Globus pallidus (tissue), 1 donor: ENCODE data around the gene PIM2.

Source experiments
- DNase-seq: peaks from one replicate; pipeline ENCODE4 v3.0.0-alpha.2; 2015; ENCODE audit warnings: low spot score

Gene PIM2

GRCh38 chrX:48918643-48919340 lies at the start of gene PIM2:
Gene PIM2 (minus strand): TSS chrX:48919024. CDS start chrX:48918834, 190 bp downstream.
- DNase-seq, result peak; percentile 71

DNA sequence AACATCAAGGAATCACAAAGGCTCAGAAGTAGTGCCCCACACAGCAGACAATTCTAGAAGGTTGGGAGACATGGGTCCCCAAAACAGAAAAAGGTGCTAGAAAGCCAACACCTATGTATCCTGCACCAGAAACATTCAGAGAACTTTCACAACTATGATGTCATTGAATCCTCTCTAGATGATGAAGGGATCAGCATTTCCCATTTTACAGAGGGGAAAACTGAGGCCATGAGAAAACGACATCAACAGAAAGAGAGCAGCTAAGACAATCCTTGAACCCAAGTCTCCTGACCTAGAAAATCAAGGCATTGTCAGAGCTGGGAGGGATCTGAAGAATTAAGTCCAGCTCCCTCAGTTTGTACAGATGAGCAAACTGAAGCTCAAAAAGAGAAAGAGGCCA lies 49.6 kb upstream of the PIM2 start:
- no peak for DNase-seq

DNA sequence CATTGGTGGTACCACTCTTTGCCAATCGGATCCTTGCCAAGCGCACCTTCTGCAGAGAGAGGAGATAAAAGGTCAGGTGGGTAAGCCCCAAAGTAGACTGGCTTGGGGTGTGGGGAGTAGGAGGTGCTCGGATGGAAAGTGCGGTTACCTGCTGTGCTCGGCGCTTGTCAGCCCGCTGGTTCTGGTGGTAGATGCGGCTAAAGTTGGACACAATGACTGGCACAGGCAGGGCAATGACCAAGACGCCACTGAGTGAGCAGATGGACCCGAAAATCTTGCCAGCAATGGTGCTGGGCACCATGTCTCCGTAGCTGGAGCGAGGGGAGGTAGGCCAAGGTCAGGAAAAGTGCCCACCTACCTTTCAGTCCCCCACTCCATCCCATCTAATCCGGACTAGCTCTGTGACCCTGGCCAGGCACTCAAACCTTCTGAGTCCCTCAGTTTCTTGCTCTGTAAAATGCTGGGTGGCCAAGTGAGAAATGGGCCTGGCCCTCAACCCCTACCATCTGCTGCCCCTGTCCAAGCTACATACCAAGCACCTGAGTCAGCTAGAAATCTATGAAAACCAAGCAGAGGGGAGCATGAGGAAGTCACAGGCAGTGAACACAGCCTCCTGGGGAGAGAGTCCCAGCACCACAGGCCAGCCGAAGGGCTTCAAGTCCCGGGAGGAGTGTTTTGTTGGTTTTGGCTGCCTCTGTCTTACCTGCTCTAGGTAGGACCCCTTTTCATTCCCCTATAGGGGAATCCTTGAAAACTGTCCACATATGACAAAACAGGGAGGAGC lies 48.2 kb upstream of the PIM2 start:
- no peak for DNase-seq

DNA sequence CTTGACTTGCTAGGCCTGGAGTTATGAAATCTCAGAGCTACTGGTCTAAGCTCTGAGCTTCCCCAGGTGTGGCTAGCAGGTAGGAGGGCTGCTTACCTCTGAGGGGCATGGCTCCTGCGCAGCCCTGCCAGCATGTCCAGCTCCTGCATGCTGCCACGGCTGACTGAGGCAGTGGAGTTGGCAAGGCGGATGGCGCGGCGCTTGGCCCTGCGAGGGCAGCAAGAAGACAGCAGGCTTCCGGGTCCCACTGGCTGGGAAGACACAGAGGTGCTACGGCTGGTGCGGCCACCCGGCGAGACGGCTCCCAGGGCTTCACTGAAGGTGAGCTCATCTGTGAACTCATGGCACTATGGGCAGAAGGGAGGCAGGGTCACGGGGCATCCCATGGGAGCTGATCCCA lies 47.1 kb upstream of the PIM2 start:
- no peak for DNase-seq

GRCh38 chrX:48961585-48962091 lies 42.8 kb upstream of the PIM2 start:
- no peak for DNase-seq

DNA sequence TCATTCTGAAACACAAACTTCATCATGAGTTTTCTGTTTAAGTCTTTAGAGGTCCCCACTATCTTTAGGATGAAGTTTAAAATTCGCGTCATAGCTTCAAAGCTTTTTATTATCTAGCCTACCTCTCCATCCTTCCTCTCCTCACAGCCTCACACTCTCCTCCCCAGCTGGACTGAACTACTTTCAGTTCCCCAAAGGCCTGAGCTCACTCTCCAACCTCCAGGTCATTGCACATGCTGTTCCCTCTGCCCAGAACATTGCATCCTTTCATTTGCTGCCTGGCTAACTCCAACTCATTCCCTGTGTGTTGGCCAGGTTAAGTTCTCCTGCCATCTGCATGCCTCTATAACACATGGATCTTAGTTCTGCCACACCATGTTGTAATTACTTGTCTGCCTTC lies 41.5 kb upstream of the PIM2 start:
- DNase-seq, result no peak

- no peak for DNase-seq
These were observed 39.8 kb upstream of the PIM2 start for GRCh38 chrX:48958635-48959094.

DNA sequence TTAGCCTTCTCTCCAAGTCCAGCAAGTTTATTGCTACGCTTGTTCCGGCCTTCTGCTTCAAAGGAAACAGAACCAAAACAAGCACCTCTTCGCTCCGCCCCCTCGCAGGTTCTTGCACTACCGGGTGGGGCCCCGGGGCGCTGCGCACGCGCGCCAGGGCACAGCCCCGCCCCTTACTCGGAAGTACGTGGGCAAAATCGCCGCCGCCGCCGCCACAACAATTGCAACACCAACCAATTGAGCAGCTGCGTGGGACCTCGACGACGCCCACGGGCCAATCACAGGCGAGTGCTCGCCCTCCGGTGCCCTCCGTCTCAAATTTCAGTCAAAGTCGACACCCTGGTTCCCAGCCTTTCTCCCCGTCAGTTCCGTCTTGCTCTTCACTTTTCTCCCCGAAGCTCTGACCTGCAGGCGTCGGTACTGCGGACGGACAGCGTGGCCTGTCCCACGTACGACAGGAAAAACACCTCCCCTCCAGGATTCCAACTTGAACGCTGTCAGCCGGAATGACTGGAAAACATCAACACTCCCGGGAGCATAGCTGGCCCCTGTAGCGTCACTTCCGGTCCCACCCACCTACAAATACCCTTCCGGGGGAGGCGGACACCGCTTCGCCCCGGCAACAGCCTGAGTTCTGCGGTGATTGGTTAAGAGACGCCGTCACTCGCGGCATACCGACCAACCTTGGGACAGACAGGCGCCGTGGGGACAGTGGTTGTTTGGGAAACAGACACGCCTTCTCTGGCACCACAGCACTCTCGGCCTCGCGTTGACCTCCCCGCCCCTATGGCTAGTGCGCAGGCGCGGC lies 39.2 kb upstream of the PIM2 start:
- peak; percentile 98 for DNase-seq

DNA sequence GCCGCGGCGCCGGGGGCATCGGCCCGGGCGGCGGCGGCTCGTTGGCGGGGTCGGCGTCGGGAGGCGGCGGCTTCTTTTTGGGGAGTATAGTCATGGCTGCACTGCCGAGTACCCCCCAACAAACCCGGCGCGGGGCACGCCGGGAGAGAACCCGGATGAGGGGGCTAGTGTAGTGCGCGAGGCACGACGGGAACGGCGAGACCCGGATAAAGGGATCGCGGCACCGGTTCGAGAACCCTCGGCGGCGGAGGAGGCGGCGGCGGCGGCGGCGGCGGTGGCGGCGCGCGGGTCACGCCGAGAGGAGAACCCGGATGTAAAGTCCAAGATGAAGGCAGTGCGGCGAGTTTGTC lies 38.6 kb upstream of the PIM2 start, which contains the start of gene OTUD5:
Gene OTUD5 (minus strand): TSS at position 131 of the 350 bp plus-strand sequence. CDS start 37 bp downstream, at position 94.
- no peak for DNase-seq

- no peak for DNase-seq
These were observed 38.0 kb upstream of the PIM2 start for GRCh38 chrX:48956728-48957414.

DNA sequence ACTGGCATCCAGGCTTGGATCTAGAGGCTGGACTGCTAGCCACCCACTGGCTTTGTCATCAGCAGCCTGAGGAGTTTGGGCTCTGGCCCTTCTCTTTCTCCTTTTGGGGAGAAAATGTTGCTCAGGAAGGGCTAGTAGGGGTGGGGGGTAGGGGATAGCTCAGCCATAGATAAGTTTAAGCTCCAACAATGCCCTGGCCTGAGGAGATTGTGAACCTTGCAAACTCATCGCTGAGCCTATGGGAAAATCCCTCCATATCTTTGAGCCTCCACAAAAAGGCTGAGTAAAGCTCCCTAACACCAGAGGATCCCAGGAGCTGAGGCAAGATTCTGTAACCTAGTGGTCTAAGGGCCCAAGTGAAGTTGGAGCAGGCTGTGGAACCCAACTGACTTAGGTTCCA lies 29.8 kb upstream of the PIM2 start:
- no peak for DNase-seq

DNA sequence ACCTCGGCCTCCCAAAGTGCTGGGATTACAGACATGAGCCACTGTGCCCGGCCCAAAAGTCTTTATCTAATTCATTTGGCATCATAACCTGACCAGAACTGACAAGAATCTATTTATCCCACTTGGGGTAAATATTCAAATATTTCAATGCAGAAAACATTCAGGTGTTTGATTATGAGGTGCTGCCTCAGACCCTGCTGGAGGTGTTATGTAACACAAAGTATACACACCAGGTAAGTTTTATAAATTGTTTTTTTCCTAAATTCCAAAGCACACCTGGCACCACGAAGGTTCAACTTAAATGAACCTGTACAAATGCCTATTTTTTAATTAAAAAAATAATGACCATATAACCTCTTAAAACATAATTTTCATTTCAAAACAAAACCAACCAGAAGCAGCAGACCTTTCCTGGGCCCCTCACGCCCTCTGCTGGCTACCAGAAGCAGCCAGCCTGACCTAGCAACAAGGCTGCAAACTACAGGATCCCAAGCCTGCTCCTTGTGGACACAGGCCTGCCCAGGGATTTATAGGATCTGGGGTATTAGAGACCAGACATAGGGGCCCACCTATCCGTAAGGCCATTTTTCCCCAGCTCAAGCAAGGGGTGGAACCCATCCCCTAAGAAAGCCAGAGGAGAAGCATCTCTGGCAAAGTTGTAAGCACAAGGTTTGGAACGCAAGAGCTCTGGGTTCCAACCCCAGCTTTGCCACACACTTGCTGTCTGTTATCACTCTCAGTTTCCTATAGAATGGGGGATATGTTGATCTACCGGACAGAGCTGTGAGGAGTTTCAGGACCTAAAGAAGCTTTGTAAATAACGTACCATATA lies 26.9 kb upstream of the PIM2 start:
- DNase-seq, result peak; percentile 20

DNA sequence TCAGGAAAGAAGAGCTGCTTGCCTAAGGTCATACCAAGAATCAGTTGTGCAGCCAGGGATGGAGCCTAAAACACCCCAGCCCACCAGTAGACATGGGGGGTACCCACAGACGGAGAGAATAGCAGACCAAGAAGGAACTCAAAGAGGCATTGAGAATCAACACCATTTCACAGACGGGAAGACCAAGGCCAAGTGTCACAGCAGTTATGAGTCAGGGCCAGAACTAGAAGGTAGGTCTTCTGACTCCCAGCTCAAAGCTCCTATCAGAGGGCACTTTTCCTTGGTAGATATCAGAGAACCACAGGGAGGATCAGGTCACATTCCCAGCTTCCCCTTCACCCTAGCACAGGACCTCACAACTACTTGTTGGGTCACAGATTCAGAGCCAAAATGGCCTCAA lies 24.1 kb upstream of the PIM2 start:
- no peak for DNase-seq

DNA sequence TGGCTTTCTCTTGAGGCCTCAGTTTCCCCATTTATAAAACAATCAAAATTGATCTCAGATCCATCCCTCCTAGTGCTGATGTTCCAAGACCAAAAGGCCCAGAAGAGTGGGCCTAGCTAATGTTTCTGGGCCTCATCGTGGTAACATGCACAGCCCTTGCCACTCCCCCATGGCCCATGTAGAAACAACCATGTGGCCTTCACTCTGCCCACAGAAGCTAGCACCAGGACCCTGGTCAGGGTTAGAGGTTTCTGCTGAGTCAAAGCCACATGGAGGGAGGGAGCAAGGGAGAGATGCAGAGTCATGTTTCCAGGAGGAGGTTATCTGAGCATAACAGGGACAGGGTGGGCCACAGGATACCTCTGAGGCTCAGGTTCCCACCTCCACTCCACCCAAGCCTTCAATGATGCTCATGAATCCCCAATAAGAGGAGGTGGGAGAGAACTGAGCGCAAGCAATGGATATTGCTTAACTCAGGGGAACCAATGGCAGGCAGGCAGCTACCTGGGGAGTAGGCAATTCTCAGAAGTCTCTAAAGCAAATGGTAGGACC lies 21.7 kb upstream of the PIM2 start:
- no peak for DNase-seq

- DNase-seq, result no peak
These were observed 20.9 kb upstream of the PIM2 start for GRCh38 chrX:48939524-48940228.

DNA sequence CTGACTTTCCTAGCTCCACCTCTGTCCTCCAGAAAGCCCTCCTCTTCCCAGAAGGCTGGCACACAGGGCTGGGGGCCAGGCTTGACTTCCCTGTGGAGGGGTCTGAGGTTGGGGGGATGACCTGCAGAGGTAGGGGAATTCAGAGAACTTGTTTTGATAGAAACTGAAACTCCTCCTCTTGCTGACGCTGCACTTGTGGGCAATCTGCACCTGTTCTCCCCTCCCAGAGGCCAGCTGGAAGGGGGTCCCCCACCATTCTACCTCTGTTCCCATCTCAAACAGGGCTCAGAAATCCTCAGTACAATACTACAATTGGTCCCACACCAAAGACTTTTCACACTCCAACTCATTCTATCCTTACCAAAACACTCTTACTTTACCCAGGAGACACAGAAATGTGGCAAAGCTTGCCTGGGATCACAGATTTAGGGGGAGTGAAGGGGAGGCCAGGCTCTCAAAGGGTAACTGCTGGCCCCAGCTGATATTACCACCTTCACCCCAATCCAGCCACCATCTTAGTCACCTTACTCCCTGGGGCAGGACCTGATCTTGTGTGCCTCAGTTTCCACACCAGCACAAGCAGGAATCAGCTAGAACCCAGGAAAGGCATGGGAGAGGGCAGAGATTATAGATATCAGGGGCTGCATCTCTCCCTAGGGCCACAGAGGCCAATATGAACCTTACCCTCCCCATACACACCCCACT lies 20.0 kb upstream of the PIM2 start:
- DNase-seq, result no peak

DNA sequence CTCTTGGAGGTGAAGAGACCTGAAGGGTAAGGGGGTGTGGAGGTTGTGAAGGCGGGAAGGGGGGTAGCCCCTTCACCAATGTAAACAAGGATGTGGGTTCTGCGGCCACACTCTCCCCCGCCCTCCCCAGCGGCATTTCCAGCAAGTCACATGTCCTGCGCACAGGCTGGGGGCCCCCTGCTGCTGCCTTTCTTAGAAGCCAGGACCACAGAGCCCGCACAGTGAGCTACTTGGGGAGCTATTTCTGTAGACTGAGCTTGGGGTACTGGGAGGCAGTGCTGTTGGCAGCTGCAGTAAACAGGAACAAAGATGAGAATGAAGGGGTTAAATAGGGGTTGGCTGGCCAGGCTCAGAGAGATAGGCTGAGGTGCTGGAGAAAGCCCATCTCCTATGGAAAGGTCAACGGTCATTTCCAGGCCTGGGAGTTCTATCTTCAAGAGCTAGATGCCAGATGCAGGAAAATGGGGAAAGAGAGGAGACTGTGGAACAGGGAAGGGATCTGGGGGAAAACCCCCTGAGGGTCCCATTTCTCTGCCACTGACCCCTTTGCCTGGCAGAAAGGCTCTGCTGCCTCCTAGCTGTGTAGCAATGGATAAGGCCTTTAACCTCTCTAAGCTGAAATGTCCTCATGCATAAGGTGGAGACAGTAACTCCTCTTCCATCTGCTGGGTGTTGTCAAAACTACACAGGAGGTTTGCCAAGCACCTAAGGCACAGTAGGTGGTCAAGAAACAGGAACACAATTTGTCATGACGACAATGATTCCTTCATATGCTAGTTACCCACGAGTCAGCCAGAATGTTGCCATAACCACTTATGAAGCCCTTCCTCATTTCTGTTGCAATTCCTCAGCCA lies 18.5 kb upstream of the PIM2 start:
- no peak for DNase-seq

DNA sequence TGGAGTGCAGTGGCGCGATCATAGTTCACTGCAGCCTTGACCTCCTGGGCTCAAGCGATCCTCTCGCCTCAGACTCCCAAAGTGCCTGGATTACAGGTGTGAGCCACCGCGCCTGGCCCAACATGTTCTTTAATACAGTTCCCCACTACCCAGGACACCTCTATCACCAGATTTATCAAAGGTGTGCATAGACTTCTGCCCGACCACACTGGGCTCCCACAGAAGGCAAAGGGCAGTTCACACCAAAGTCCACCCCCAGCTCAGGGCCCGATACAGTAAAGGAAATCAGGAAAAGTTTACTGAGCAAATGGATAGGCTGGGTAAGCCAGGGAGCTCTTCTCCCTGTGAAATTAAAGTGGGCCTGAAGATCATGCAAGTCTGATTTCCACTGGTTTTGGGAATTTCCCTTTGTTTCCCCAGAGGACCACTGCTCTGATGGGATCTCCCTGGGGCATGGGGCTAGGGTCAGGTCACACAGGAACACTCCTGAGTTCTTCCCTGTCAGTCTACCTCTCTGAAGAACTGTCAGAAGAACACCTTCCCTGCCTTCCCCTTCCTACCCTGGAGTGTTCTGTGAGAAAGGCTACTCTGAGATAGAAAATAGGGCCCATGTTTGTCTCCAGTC lies 17.7 kb upstream of the PIM2 start:
- DNase-seq, result no peak
